Activated naive CD8-positive, alpha-beta T cell treated with anti-CD3 and anti-CD28 coated beads, Interleukin-2, amount 10 ng/mL, durations not matched to agents 7 days and 5 days (primary cell): Measurements from ENCODE around the gene NDUFB5. TPM values are rescaled to one million over a fixed set of nuclear protein-coding genes. Genes with fewer than 3 reads are reported as not detected.

Experiments
- ATAC-seq: fragments of 150-1000 bp; cut with Tn5 transposase; one replicate; pipeline ENCODE4 v1.10.0; 2021; ENCODE audit warnings: low read depth, moderate library complexity
- POLR2A ChIA-PET: fragments of 350-600 bp; sonication (Branson Sonifier 250); formaldehyde crosslinking; loops from one replicate; lab custom pipeline; 2021; ENCODE audit warnings: antibody characterized with exemption; lab: Charles Lee
- DNase-seq: peaks from one replicate; pipeline ENCODE4 v3.0.0; 2021
- H3K27ac Mint-ChIP-seq: one replicate; pipeline ENCODE4 v1.8.0; 2022; ENCODE audit warnings: mild to moderate bottlenecking, mixed read lengths
- H3K27me3 Mint-ChIP-seq: one replicate; pipeline ENCODE4 v1.8.0; 2022; ENCODE audit warnings: mild to moderate bottlenecking, moderate library complexity, mixed read lengths
- H3K36me3 Mint-ChIP-seq: one replicate; pipeline ENCODE4 v1.8.0; 2021; ENCODE audit warnings: mild to moderate bottlenecking, mixed read lengths
- H3K4me1 Mint-ChIP-seq: one replicate; pipeline ENCODE4 v1.8.0; 2021; ENCODE audit warnings: mixed read lengths
- H3K4me3 Mint-ChIP-seq: one replicate; pipeline ENCODE4 v1.8.0; 2022; ENCODE audit warnings: mild to moderate bottlenecking, moderate library complexity, mixed read lengths
- H3K9me3 Mint-ChIP-seq: one replicate; pipeline ENCODE4 v1.8.0; 2021; ENCODE audit warnings: mixed read lengths
- total RNA-seq, 2 experiments: library from RNA; stranded (reverse); gene quantifications; one replicate each; pipeline ENCODE4 v1.2.3, GENCODE V29; 2021

The NDUFB5 gene
- total RNA-seq, 2 experiments from 2014 or later = 80.7 to 89.1 TPM

GRCh38 chr3:179651687-179652446 lies 47.3 kb downstream of the NDUFB5 start:
- POLR2A ChIA-PET = interaction anchor here (0.7 to 1.1 kb wide), 2 partner anchors 7 to 47 kb away, joined by 3 to 4 read pairs; partner anchors contain the start of genes MRPL47 and NDUFB5
- DNase-seq = no peak
- H3K27me3 Mint-ChIP-seq = peaks cover 18% of the 10 kb centered on the region

GRCh38 chr3:179652447-179653095 lies 48.0 kb downstream of the NDUFB5 start, which contains the start of gene USP13:
TSS of gene USP13 (plus strand) at chr3:179653040. CDS start at chr3:179653226, 186 bp downstream.
- ATAC-seq (peak; percentile 58), DNase-seq (no peak)
- POLR2A ChIA-PET = interaction anchor here (0.7 to 1.6 kb wide), 3 partner anchors 8 to 950 kb away, joined by 3 to 5 read pairs (median 4); partner anchors contain the start of genes MRPL47, NDUFB5 and TTC14
- peaks cover 26% of the 10 kb centered on the region for H3K4me1 Mint-ChIP-seq
- H3K27ac Mint-ChIP-seq = peak within 1 kb of the TSS; percentile 86
- H3K36me3 Mint-ChIP-seq = peaks cover 3% of the 10 kb centered on the region
- H3K27me3 Mint-ChIP-seq = peaks cover 18% of the 10 kb centered on the region
- no peaks in the 10 kb centered on the region for H3K9me3 Mint-ChIP-seq
- peak within 1 kb of the TSS; percentile 96 for H3K4me3 Mint-ChIP-seq

More at GRCh38 chr3:179651687-179652446, 47.3 kb downstream of the NDUFB5 start:
- H3K27ac Mint-ChIP-seq = peak overlapping the region; percentile 28
- H3K36me3 Mint-ChIP-seq = peaks cover 3% of the 10 kb centered on the region
- no peaks in the 10 kb centered on the region for H3K9me3 Mint-ChIP-seq
- no peak for ATAC-seq
- peak overlapping the region; percentile 82 for H3K4me3 Mint-ChIP-seq
- peaks cover 26% of the 10 kb centered on the region for H3K4me1 Mint-ChIP-seq

GRCh38 chr3:179653096-179653797 lies 48.7 kb downstream of the NDUFB5 start:
- peak overlapping the region; percentile 86 for H3K27ac Mint-ChIP-seq
- H3K27me3 Mint-ChIP-seq = peaks cover 14% of the 10 kb centered on the region
- H3K4me3 Mint-ChIP-seq = peak overlapping the region; percentile 96
- DNase-seq (peak; percentile 77), ATAC-seq (peak; percentile 69)
- no peaks in the 10 kb centered on the region for H3K9me3 Mint-ChIP-seq
- POLR2A ChIA-PET = interaction anchor here (0.5 to 1.6 kb wide), 4 partner anchors 43 to 949 kb away, joined by 3 to 6 read pairs (median 4); partner anchors contain the start of genes MRPL47, NDUFB5 and TTC14
- H3K36me3 Mint-ChIP-seq = peaks cover 3% of the 10 kb centered on the region
- peaks cover 26% of the 10 kb centered on the region for H3K4me1 Mint-ChIP-seq

GRCh38 chr3:179655236-179655635 lies 50.6 kb downstream of the NDUFB5 start:
- ATAC-seq = no peak
- Mint-ChIP-seq H3K27me3 (peaks cover 14% of the 10 kb centered on the region), H3K27ac (peak overlapping the region; percentile 9), H3K4me1 (peaks cover 22% of the 10 kb centered on the region), H3K9me3 (no peaks in the 10 kb centered on the region), H3K4me3 (peak overlapping the region; percentile 38), H3K36me3 (peaks cover 3% of the 10 kb centered on the region)
- POLR2A ChIA-PET = no interaction called here
- no peak for DNase-seq

- POLR2A ChIA-PET = no interaction called here
- Mint-ChIP-seq H3K36me3 (peaks cover 3% of the 10 kb centered on the region), H3K27ac (no peak overlapping the region), H3K4me1 (peaks cover 11% of the 10 kb centered on the region), H3K9me3 (no peaks in the 10 kb centered on the region), H3K27me3 (no peaks in the 10 kb centered on the region), H3K4me3 (no peak overlapping the region)
- DNase-seq (no peak), ATAC-seq (no peak)
Observed at GRCh38 chr3:179658606-179659005, 54.0 kb downstream of the NDUFB5 start.

GRCh38 chr3:179660872-179661271 lies 56.3 kb downstream of the NDUFB5 start:
- POLR2A ChIA-PET = no interaction called here
- H3K4me1 Mint-ChIP-seq = peaks cover 3% of the 10 kb centered on the region

GRCh38 chr3:179661777-179662176 lies 57.2 kb downstream of the NDUFB5 start:
- no peaks in the 10 kb centered on the region for H3K36me3 Mint-ChIP-seq
- H3K27me3 Mint-ChIP-seq = no peaks in the 10 kb centered on the region
- POLR2A ChIA-PET = no interaction called here
- no peak overlapping the region for H3K27ac Mint-ChIP-seq
- no peak for DNase-seq
- ATAC-seq = no peak
- H3K9me3 Mint-ChIP-seq = no peaks in the 10 kb centered on the region
- peaks cover 3% of the 10 kb centered on the region for H3K4me1 Mint-ChIP-seq
- no peak overlapping the region for H3K4me3 Mint-ChIP-seq

More at GRCh38 chr3:179660872-179661271, 56.3 kb downstream of the NDUFB5 start:
- ATAC-seq (no peak), DNase-seq (no peak)
- H3K36me3 Mint-ChIP-seq = peaks cover 1% of the 10 kb centered on the region
- H3K4me3 Mint-ChIP-seq = no peak overlapping the region
- H3K27ac Mint-ChIP-seq = no peak overlapping the region
- H3K9me3 Mint-ChIP-seq = no peaks in the 10 kb centered on the region
- no peaks in the 10 kb centered on the region for H3K27me3 Mint-ChIP-seq

GRCh38 chr3:179663093-179663492 lies 58.5 kb downstream of the NDUFB5 start:
- no peaks in the 10 kb centered on the region for H3K27me3 Mint-ChIP-seq
- H3K36me3 Mint-ChIP-seq = no peaks in the 10 kb centered on the region
- H3K9me3 Mint-ChIP-seq = no peaks in the 10 kb centered on the region
- POLR2A ChIA-PET = no interaction called here
- DNase-seq (no peak), ATAC-seq (no peak)
- H3K4me3 Mint-ChIP-seq = no peak overlapping the region
- H3K27ac Mint-ChIP-seq = no peak overlapping the region
- peaks cover 3% of the 10 kb centered on the region for H3K4me1 Mint-ChIP-seq

- H3K27ac Mint-ChIP-seq = no peak overlapping the region
- DNase-seq (no peak), ATAC-seq (no peak)
- POLR2A ChIA-PET = no interaction called here
- no peak overlapping the region for H3K4me3 Mint-ChIP-seq
- H3K9me3 Mint-ChIP-seq = no peaks in the 10 kb centered on the region
- peaks cover 5% of the 10 kb centered on the region for H3K4me1 Mint-ChIP-seq
- H3K36me3 Mint-ChIP-seq = no peaks in the 10 kb centered on the region
- no peaks in the 10 kb centered on the region for H3K27me3 Mint-ChIP-seq
Observed at GRCh38 chr3:179666030-179666429, 61.4 kb downstream of the NDUFB5 start.

GRCh38 chr3:179666436-179667035 lies 61.9 kb downstream of the NDUFB5 start:
- H3K4me3 Mint-ChIP-seq = no peak overlapping the region
- DNase-seq (no peak), ATAC-seq (no peak)
- H3K27ac Mint-ChIP-seq = no peak overlapping the region
- H3K36me3 Mint-ChIP-seq = no peaks in the 10 kb centered on the region
- H3K9me3 Mint-ChIP-seq = no peaks in the 10 kb centered on the region
- H3K27me3 Mint-ChIP-seq = no peaks in the 10 kb centered on the region
- peaks cover 5% of the 10 kb centered on the region for H3K4me1 Mint-ChIP-seq
- POLR2A ChIA-PET = no interaction called here

GRCh38 chr3:179668429-179668828 lies 63.8 kb downstream of the NDUFB5 start:
- Mint-ChIP-seq H3K4me1 (peaks cover 5% of the 10 kb centered on the region), H3K27me3 (no peaks in the 10 kb centered on the region), H3K4me3 (no peak overlapping the region), H3K9me3 (no peaks in the 10 kb centered on the region), H3K36me3 (no peaks in the 10 kb centered on the region), H3K27ac (no peak overlapping the region)
- ATAC-seq (no peak), DNase-seq (no peak)
- POLR2A ChIA-PET = no interaction called here

- no peaks in the 10 kb centered on the region for H3K27me3 Mint-ChIP-seq
- no peak for ATAC-seq
Observed at GRCh38 chr3:179670311-179670710, 65.7 kb downstream of the NDUFB5 start.

GRCh38 chr3:179671309-179671708 lies 66.7 kb downstream of the NDUFB5 start:
- Mint-ChIP-seq H3K9me3 (no peaks in the 10 kb centered on the region), H3K4me3 (no peak overlapping the region), H3K4me1 (peaks cover 4% of the 10 kb centered on the region), H3K27ac (no peak overlapping the region), H3K36me3 (no peaks in the 10 kb centered on the region), H3K27me3 (no peaks in the 10 kb centered on the region)
- ATAC-seq = no peak
- POLR2A ChIA-PET = no interaction called here
- DNase-seq = no peak

More at GRCh38 chr3:179670311-179670710, 65.7 kb downstream of the NDUFB5 start:
- Mint-ChIP-seq H3K9me3 (no peaks in the 10 kb centered on the region), H3K4me3 (no peak overlapping the region), H3K36me3 (no peaks in the 10 kb centered on the region), H3K27ac (no peak overlapping the region), H3K4me1 (peaks cover 4% of the 10 kb centered on the region)
- POLR2A ChIA-PET = no interaction called here
- no peak for DNase-seq
